ENCODE results near the gene GLRX5. TPM values are rescaled to one million over a fixed set of nuclear protein-coding genes. Genes with fewer than 3 reads are reported as not detected.

GLRX5 gene
- total RNA-seq, 2 experiments from 2014 or later, result 52.8 to 54.6 TPM

Other genes starting within 250 kb of the GLRX5 start
- gene CLMN, start 215.1 kb upstream of the GLRX5 start, total RNA-seq, result 1 to 10 TPM; 1.6 TPM
- gene SYNE3, start 18.4 kb upstream of the GLRX5 start, total RNA-seq, result 10 to 100 TPM; 91.5 TPM
- gene TCL1B, start 151.4 kb downstream of the GLRX5 start, total RNA-seq, result not detected
- not detected for gene TCL1A, start 179.1 kb downstream of the GLRX5 start, total RNA-seq

All from activated CD8-positive, alpha-beta T cell treated with anti-CD3 and anti-CD28 coated beads, Interleukin-2, amount 10 ng/mL, durations not matched to agents 7 days and 5 days (primary cell).